Activated CD4-positive, CD25-positive, alpha-beta regulatory T cell treated with anti-CD3 and anti-CD28 coated beads, Interleukin-2, amount 50 U/mL, for 72 hours (primary cell): ENCODE measurements around the gene DBNDD1.
"Not testable (repeated sequence)": the region's sequence is repeated elsewhere in the genome, so short reads cannot be mapped to it uniquely, and the experiment has no call there.

Experiments
- DNase-seq: peaks from one replicate; pipeline ENCODE4 v3.0.0; 2021

The DBNDD1 gene

DNA sequence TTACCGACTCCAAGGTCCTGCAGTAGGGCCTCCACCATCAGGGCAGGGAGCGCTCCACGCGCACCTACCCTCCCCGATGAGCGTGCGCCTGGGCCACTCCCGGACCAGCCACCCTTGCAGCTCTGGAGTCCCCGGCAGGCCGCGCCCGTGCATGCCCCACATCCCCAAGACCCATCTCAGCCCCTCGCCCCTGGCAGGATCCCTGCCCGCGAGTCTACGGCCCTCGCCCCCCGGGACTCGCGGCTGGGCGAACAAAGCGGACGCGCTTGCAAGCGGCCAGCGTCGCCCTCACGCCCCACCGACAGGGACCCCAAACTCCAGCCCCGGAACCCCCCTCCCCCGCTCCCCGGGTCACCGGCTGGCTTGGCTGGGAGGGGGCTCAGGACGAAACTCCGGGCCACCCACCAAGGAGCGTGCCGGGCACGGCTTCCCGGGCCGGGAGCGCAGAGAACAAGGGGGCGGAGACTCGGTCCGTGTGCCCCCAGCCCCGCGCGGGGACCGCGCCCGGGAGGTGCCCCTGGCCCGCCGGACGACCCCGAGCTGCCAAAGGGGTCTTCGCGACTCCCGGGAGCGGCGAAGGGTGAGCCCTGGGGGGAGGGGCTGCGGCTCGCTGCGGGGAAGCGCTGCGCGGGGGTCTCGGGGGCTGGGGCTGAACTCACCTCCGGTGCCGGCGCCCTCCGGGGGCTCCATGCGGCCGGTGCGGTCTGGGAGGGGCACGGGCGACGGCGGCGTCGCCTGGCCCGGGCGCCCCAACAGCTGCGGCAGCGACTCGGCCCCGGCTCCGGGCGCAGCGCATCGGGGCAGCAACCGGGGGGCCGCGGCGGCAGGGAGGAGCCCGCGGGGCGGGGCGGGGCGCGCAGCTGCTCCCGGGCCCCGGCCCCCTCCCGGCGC, at the start of gene DBNDD1:
Gene DBNDD1 (minus strand): TSS at position 805 of the 891 bp plus-strand sequence. CDS start 115 bp downstream, at position 690.
- DNase-seq = no peak

GRCh38 chr16:90061437-90061836, 42.2 kb upstream of the DBNDD1 start:
- no peak for DNase-seq

GRCh38 chr16:90057738-90058173, 38.5 kb upstream of the DBNDD1 start:
- no peak for DNase-seq

DNA sequence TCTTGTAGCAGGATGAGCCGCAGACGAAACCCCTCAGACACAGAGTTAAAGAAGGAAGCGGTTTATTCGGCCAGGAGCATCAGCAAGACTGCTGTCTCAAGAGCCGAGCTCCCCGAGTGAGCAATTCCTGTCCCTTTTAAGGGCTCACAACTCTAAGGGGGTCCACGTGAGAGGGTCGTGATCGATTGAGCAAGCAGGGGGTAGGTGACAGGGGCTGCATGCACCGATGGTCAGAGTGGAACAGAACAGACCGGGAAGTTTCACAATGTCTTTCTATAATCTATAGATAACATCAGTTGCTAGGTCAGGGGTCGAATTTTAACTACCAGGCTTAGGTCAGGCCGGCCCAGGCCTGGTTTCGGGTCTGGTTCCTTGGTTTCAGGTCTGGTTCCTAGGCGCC, 37.3 kb upstream of the DBNDD1 start:
- not testable (repeated sequence) for DNase-seq

DNA sequence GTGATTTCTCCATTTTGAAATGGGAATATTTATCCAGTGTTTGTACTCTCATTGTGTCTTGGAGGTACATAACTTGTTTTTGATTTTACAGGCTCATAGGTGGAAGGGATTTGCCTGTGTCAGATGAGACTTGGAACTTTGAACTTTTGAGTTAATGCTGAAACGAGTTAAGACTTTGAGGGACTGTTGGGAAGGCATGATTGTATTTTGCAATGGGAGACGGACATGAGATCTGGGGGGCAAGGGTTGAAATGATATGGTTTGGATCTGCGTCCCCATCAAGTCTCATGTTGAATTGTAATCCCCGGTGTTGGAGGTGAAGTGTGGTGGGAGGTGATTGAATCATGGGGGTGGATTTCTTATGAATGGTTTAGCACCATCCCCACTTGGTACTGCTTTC, 36.1 kb upstream of the DBNDD1 start:
- DNase-seq = no peak

- DNase-seq = no peak
Observed at GRCh38 chr16:90054554-90054953, 35.3 kb upstream of the DBNDD1 start.

DNA sequence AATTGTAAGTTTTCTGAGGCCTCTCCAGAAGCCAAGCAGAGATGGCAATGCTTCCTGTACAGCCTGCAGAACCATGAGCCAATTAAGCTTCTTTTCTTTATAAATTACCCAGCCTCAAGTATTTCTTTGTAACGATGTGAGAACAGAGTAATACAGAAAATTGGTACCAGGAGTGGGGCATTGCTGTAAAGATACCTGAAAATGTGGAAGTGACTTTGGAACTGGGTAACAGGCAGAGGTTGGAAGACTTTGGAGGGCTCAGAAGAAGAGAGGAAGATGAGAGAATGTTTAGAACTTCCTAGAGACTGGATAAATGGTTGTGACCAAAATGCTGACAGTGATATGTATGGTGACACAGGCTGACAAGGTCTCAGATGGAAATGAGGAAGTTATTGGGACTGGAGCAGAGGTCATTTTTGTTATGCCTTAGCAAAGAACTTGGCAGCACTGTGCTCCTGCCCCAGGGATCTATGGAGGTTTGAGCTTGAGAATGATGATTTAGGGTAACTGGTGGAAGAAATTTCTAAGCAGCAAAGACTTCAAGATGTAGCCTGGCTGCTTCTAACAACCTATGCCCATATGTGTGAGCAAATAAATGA, 34.7 kb upstream of the DBNDD1 start:
- no peak for DNase-seq

GRCh38 chr16:90050969-90051368, 31.7 kb upstream of the DBNDD1 start:
- DNase-seq = no peak

DNA sequence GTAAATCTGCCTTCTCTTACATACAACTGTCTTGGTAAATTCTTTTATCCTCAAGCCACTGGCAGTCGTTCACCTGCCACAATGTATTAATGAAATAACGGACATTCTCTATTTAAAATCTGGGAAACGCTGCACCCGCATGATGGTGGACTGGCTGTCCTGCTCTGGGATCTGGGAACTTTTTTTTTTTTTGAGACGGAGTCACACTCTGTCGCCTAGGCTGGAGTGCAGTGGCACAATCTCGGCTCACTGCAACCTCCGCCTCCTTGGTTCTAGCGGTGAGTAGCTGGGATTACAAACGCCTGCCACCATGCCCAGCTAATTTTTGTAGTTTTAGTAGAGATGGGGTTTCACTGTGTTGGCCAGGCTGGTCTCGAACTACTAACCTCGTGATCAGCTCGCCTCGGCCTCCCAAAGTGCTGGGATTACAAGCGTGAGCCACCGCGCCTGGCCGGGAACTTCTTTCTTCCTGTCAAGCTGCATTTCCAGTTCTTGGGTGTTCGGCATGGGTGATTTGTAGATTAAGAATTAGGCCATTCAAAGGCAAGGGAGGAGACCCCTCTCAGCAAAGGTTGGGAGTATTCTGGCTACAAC, 29.6 kb upstream of the DBNDD1 start:
- no peak for DNase-seq

GRCh38 chr16:90048347-90048722, 29.1 kb upstream of the DBNDD1 start:
- DNase-seq = no peak

DNA sequence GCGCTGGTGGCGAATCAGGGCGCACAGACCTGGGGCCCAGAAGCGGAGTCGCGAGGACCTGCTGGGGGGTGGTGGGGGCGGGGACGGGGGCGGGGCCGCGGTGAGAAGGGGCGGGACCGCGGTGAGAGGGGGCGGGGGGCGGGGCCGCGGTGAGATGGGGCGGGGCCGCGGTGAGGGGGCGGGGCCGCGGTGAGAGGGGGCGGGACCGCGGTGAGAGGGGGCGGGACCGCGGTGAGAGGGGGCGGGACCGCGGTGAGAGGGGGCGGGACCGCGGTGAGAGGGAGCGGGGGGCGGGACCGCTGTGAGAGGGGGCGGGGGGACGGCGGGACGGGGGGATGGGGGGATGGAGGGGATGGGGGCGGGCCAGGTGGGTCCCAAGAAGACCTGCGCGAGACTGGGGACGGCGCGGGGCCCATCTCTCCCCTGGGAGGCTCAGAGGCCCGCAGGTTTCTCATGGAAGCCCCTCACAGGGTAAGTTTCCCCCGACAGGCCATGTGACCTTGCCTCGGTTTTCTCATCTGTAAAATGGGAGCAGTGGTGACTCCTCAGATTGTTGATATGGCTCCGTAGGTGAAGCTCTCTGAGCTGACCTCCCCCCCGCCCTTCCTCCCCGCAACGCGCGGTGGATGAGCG, 28.6 kb upstream of the DBNDD1 start:
- no peak for DNase-seq

- DNase-seq = no peak
Observed at GRCh38 chr16:90046971-90047713, 27.9 kb upstream of the DBNDD1 start.

GRCh38 chr16:90046122-90046970, 27.1 kb upstream of the DBNDD1 start:
- no peak for DNase-seq

DNA sequence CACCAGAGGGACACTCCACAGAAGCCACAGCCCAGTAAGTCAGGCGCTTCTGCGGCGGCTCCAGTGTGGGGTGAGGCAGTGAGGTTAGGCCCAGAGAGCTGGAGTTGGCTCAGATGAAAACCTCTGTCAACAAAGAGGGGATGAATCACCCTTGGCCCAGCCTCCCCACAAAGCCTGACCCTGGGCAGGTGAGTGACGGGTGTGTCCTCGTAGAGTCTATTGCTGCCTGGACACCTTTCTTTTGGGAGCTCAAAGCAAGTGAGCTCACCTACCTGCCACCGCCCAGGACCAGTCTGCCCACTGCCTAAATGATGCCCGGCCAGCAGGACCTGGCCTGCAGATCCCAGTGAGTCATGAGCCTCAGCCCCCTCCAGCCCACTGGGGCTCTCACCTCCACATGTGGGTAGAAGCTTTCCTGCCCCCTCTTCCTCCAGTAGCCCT, 24.9 kb upstream of the DBNDD1 start:
- no peak for DNase-seq

DNA sequence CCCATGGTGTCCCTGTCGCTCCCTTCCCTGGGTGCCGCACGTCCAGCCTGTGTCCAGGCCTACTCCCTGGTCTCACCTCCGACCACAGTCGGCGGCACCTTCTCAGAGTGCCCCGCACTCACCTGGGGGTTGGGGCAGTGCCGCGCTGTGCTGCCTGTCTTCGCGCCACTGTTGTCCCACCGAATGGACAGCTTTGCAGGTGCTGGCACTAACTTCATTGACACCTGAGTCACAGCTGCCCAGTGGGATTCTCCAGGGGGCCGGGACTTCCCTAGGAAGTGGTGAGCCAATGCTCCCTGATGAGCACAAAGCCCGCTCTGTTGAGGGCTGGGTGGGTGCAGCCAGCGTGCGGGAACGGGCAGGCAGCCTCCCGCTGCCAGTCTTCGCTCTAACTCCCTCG, 24.3 kb upstream of the DBNDD1 start:
- no peak for DNase-seq

DNA sequence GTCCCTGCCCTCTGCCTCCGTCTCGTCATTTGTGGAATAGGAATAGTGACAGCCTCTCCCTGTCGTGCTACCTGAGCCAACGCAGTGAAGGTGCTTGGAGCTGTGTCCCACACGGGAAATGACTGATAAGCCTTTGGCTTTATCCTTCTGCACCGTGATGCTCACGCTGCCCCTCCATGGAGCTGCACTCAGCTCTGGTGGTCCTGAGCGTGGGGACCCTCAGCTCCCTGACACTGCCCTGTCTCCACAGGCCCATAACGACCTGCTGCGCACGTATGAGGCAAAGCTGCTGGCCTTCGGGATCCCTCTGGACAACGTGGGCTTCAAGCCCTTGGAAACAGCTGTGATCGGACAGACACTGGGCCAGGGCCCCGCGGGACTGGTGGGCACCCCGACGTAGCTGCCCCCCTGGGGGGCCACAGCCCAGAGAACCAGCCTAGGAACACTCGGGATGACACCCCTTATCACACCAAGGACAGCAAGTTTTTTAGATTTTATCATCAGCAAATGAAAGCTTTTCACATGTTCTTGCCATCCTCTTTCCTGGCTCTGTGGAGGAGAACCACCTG, 23.8 kb upstream of the DBNDD1 start:
- no peak for DNase-seq

DNA sequence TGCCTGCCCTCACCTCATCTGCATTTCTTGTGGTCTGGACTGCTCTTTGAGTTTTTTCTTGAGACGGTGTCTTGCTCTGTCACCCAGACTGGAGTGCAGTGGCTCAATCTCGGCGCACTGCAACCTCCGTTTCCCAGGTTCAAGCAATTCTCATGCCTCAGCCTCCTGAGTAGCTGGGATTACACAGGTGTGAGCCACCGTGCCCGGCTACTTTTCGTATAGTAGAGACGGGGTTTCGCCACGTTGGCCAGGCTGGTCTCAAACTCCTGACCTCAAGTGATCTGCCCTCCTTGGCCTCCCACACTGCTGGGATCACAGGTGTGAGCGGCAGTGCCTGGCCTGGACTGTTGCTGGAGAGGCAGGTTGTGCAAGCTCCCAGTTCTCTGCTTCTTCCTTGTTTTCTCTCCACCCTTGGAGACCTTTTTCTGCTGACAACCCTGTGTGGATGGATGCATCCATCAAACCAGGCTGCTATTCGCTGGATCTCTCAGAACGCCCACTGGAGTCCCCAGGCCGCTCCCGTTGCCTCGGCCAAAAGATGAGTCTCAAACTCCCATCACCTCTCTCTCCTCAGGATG, 22.7 kb upstream of the DBNDD1 start:
- no peak for DNase-seq

GRCh38 chr16:90040152-90041023, 21.1 kb upstream of the DBNDD1 start:
- DNase-seq = no peak

DNA sequence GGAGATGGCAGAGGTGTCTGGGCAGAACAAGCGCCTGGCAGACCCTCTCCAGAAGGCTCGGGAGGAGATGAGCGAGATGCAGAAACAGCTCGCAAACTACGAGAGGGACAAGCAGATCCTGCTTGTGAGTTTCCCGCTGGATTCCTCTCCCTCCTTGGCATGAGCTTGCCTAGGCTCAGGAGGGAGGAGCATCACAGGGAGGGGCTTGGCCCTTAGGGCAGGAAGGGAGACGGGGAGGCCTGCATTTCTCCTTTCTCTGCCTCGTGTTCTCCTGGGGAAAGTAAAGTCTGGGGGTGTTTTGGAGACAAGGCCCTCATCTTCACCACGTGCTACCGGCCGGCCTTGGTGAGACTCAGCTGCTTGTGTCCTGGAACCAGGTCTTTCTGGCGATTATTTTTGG, 18.0 kb upstream of the DBNDD1 start:
- DNase-seq = no peak

DNA sequence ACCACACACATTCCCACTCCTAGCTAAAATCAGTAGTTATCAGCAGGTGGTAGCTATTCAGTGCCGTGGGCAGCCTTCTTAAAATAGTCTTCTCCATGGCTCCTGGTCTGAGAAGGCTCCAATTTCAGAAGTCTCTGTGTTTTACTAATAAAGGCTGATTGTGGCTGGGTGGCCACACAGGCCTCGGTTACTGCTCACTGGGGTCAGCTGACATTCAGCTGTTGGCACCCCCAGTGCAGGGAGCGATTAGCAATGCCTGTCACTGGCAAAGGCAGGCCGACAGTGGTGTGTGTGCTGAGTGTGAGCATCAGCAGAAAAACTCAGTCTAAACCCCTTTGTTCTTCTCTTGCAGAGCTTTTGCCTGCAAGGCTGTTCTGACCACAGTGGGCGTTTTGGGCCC, 16.6 kb upstream of the DBNDD1 start:
- no peak for DNase-seq
